ENCODE results near the gene C3.
"Not testable (repeated sequence)": the region's sequence is repeated elsewhere in the genome, so short reads cannot be mapped to it uniquely, and the experiment has no call there.

C3 gene

GRCh38 chr19:6639439-6639838, 81.0 kb downstream of the C3 start:
- Histone ChIP-seq H3K27me3 (ENCODE audit: insufficient read depth, low read length) (no peaks in the 10 kb centered on the region), H3K36me3 (ENCODE audit: insufficient read depth, low read depth, low read length) (no peaks in the 10 kb centered on the region), H3K4me3 (ENCODE audit: low read length) (no peak overlapping the region), H3K27ac (ENCODE audit: low read length) (no peak overlapping the region), H3K9me3 (ENCODE audit: insufficient read depth, low read depth, low read length) (no peaks in the 10 kb centered on the region), H3K4me1 (ENCODE audit: insufficient read depth, low read length) (no peaks in the 10 kb centered on the region), H3K9ac (ENCODE audit: low read depth, low read length) (no peak overlapping the region)

DNA sequence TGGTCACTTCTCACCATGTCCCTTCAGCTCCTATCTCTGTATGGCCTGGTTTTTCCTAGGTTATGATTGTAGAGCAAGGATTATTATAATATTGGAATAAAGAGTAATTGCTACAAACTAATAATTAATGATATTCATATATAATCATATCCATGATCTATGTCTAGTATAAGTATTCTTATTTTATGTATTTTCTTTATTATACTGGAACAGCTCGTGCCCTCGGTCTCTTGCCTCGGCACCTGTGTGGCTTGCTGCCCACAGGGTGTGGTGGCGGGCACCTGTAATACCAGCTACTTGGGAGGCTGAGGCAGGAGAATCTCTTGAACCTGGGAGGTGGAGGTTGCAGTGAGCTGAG, 87.0 kb downstream of the C3 start:
- H3K36me3 ChIP-seq (ENCODE audit: insufficient read depth, low read depth, low read length); H3K4me1 ChIP-seq (ENCODE audit: insufficient read depth, low read length); H3K9me3 ChIP-seq (ENCODE audit: insufficient read depth, low read depth, low read length); H3K9ac ChIP-seq (ENCODE audit: low read depth, low read length); H3K27ac ChIP-seq (ENCODE audit: low read length); H3K4me3 ChIP-seq (ENCODE audit: low read length); H3K27me3 ChIP-seq (ENCODE audit: insufficient read depth, low read length): not testable (repeated sequence)

DNA sequence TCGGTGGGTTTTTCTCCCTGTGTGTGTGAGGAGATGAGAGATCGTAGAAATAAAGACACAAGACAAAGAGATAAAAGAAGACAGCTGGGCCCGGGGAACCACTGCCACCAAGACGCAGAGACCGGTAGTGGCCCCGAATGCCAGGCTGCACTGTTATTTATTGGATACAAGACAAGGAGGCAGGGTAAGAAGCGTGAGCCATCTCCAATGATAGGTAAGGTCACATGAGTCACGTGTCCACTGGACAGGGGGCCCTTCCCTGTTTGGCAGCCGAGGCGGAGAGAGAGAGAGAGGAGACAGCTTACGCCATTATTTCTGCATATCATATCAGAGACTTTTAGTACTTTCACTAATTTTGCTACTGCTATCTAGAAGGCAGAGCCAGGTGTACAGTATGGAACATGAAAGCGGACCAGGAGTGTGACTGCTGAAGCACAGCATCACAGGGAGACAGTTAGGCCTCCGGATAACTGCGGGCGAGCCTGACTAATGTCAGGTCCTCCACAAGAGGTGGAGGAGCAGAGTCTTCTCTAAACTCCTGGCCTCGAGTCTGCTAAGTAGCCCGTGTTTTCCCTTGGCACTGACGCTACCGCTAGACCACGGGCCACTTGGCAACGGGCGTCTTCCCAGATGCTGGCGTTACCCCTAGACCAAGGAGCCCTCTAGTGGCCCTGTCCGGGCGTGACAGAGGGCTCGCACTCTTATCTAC, 87.5 kb downstream of the C3 start:
- H3K36me3 ChIP-seq (ENCODE audit: insufficient read depth, low read depth, low read length); H3K4me1 ChIP-seq (ENCODE audit: insufficient read depth, low read length); H3K27me3 ChIP-seq (ENCODE audit: insufficient read depth, low read length); H3K9me3 ChIP-seq (ENCODE audit: insufficient read depth, low read depth, low read length); H3K9ac ChIP-seq (ENCODE audit: low read depth, low read length); H3K27ac ChIP-seq (ENCODE audit: low read length); H3K4me3 ChIP-seq (ENCODE audit: low read length): not testable (repeated sequence)

GRCh38 chr19:6632002-6632621, 88.3 kb downstream of the C3 start:
- Histone ChIP-seq H3K9ac (ENCODE audit: low read depth, low read length) (no peak overlapping the region), H3K27me3 (ENCODE audit: insufficient read depth, low read length) (peaks cover 10% of the 10 kb centered on the region), H3K9me3 (ENCODE audit: insufficient read depth, low read depth, low read length) (peaks cover 5% of the 10 kb centered on the region), H3K27ac (ENCODE audit: low read length) (no peak overlapping the region), H3K36me3 (ENCODE audit: insufficient read depth, low read depth, low read length) (no peaks in the 10 kb centered on the region), H3K4me3 (ENCODE audit: low read length) (no peak overlapping the region), H3K4me1 (ENCODE audit: insufficient read depth, low read length) (no peaks in the 10 kb centered on the region)

All from iPS-20b (cell line).